HFFc6 (cell line): ENCODE data around the gene LTF. TPM values are rescaled to one million over a fixed set of nuclear protein-coding genes. Genes with fewer than 3 reads are reported as not detected.

Source experiments
- DNase-seq: peaks from one replicate; pipeline ENCODE4 v3.0.0-alpha.2; 2018
- H3K27ac Mint-ChIP-seq: 2 replicates; pipeline ENCODE4 v1.8.0; 2020; ENCODE audit warnings: mild to moderate bottlenecking, mixed read lengths
- H3K27me3 Mint-ChIP-seq: 2 replicates; pipeline ENCODE4 v1.8.0; 2021; ENCODE audit warnings: mild to moderate bottlenecking, moderate library complexity, mixed read lengths; ENCODE audit not compliant: insufficient read depth
- H3K36me3 Mint-ChIP-seq: 2 replicates; pipeline ENCODE4 v1.8.0; 2021; ENCODE audit warnings: low read depth, mixed read lengths
- H3K4me1 Mint-ChIP-seq: 2 replicates; pipeline ENCODE4 v1.8.0; 2020; ENCODE audit warnings: low read depth, mixed read lengths
- H3K4me3 Mint-ChIP-seq: 2 replicates; pipeline ENCODE4 v1.8.0; 2020; ENCODE audit warnings: mild to moderate bottlenecking, moderate library complexity, mixed read lengths
- H3K9me3 Mint-ChIP-seq: 2 replicates; pipeline ENCODE4 v1.8.0; 2020; ENCODE audit warnings: mild to moderate bottlenecking, mixed read lengths
- CTCF ChIP-seq: fragments of 200-600 bp; sonication (generic); IDR thresholded peaks from 2 replicates; pipeline ENCODE4 v1.5.0; 2021; ENCODE audit warnings: antibody characterized with exemption, mild to moderate bottlenecking
- total RNA-seq, 6 experiments: library from RNA; stranded (reverse); fragmentation: NEBNext Ultra II Directional; extraction: Animal tissue kit (Norgen Biotek cat#: 25700); gene quantifications; 2 replicates in 1 of 6; 3 replicates in 5 of 6; pipeline ENCODE4 v1.2.3, GENCODE V29; 2021

LTF gene
- total RNA-seq, 6 experiments from 2014 or later, result 0.40 TPM; not detected in 5

- peaks cover 30% of the 10 kb centered on the region for H3K27me3 Mint-ChIP-seq
- no peaks in the 10 kb centered on the region for H3K4me1 Mint-ChIP-seq
- no peak overlapping the region for H3K4me3 Mint-ChIP-seq
- no peak overlapping the region for H3K27ac Mint-ChIP-seq
- TF ChIP-seq CTCF, result no peak
- DNase-seq, result no peak
- no peaks in the 10 kb centered on the region for H3K9me3 Mint-ChIP-seq
- H3K36me3 Mint-ChIP-seq, result no peaks in the 10 kb centered on the region
Observed at GRCh38 chr3:46454209-46454595, 10.5 kb downstream of the LTF start.

- Mint-ChIP-seq H3K4me3 (no peak overlapping the region), H3K9me3 (no peaks in the 10 kb centered on the region), H3K4me1 (no peaks in the 10 kb centered on the region), H3K27ac (no peak overlapping the region), H3K36me3 (no peaks in the 10 kb centered on the region), H3K27me3 (peaks cover 30% of the 10 kb centered on the region)
- no peak for TF ChIP-seq CTCF
- DNase-seq, result no peak
Observed at GRCh38 chr3:46453526-46454208, 11.0 kb downstream of the LTF start.

GRCh38 chr3:46449755-46450552, 14.8 kb downstream of the LTF start:
- Mint-ChIP-seq H3K27ac (no peak overlapping the region), H3K4me3 (no peak overlapping the region), H3K27me3 (peaks cover 40% of the 10 kb centered on the region), H3K9me3 (no peaks in the 10 kb centered on the region), H3K4me1 (no peaks in the 10 kb centered on the region), H3K36me3 (no peaks in the 10 kb centered on the region)
- TF ChIP-seq CTCF, result peak; percentile 87
- DNase-seq, result no peak

GRCh38 chr3:46448721-46449120, 16.0 kb downstream of the LTF start:
- H3K27ac Mint-ChIP-seq, result no peak overlapping the region

More at GRCh38 chr3:46448721-46449120, 16.0 kb downstream of the LTF start:
- peaks cover 36% of the 10 kb centered on the region for H3K27me3 Mint-ChIP-seq
- no peak for TF ChIP-seq CTCF
- DNase-seq, result no peak
- no peaks in the 10 kb centered on the region for H3K9me3 Mint-ChIP-seq
- no peaks in the 10 kb centered on the region for H3K36me3 Mint-ChIP-seq
- no peaks in the 10 kb centered on the region for H3K4me1 Mint-ChIP-seq
- H3K4me3 Mint-ChIP-seq, result no peak overlapping the region
